ENCODE data around the gene CA14.

- TF ChIP-seq HDAC2 (IDR thresholded peaks at IDR 0.05) (no peak), CTCF (IDR thresholded peaks at IDR 0.05) (no peak), POLR2A (IDR thresholded peaks at IDR 0.05; ENCODE audit: low read length) (no peak), ZFP36 (IDR thresholded peaks at IDR 0.05; ENCODE audit: borderline replicate concordance, partially characterized antibody) (no peak), TP53 (CRISPR knock-in tag; IDR thresholded peaks at IDR 0.05) (no peak), CHD2 (IDR thresholded peaks at IDR 0.05; ENCODE audit: low read length, partially characterized antibody) (no peak), MAFK (IDR thresholded peaks at IDR 0.05; ENCODE audit: partially characterized antibody) (no peak), REST (IDR thresholded peaks at IDR 0.05) (no peak), JUNB (IDR thresholded peaks at IDR 0.05) (no peak)
- TF ChIP-seq, protein P1, sequence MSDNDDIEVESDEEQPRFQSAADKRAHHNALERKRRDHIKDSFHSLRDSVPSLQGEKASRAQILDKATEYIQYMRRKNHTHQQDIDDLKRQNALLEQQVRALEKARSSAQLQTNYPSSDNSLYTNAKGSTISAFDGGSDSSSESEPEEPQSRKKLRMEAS (IDR thresholded peaks at IDR 0.05), result no peak
Observed at GRCh38 chr1:150249936-150250335, 7.6 kb upstream of the CA14 start.
